ENCODE data around the gene ZNF605. TPM values are rescaled to one million over a fixed set of nuclear protein-coding genes. Genes with fewer than 3 reads are reported as not detected.
"Not testable (repeated sequence)": the region's sequence is repeated elsewhere in the genome, so short reads cannot be mapped to it uniquely, and the experiment has no call there.

Gene ZNF605
- total RNA-seq, 1 donor from 2014 or later, result 3.2 TPM

- DNase-seq (ENCODE audit: low read depth in 2 of 2), result peak; percentile 93 to 97
These were observed 47.7 kb downstream of the ZNF605 start for GRCh38 chr12:132908145-132909029.

- DNase-seq (ENCODE audit: low read depth in 2 of 2), result not testable (repeated sequence)
These were observed 48.3 kb downstream of the ZNF605 start for GRCh38 chr12:132907789-132908144.

DNA sequence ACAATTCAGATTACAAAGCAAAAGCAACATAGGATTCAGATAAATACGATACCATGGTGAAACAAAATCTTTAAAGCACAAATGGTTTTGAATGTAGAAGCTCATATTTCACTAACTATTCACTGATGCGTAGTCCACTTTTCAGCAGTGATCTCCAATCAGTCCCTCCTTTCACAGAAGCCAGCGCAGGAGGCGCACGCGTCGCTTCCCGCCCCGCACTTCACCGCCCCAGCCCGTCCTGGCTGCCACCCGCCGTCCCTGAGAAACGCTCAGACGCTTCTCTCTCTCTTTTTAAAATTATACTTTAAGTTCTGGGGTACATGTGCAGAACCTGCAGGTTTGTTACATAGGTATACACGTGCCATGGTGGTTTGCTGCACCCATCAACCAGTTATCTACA, 48.9 kb downstream of the ZNF605 start:
- no peak for DNase-seq (ENCODE audit: low read depth in 2 of 2)

- DNase-seq (ENCODE audit: low read depth in 2 of 2), result peak; percentile 16 to 59
These were observed 51.3 kb downstream of the ZNF605 start for GRCh38 chr12:132904718-132905328.

DNA sequence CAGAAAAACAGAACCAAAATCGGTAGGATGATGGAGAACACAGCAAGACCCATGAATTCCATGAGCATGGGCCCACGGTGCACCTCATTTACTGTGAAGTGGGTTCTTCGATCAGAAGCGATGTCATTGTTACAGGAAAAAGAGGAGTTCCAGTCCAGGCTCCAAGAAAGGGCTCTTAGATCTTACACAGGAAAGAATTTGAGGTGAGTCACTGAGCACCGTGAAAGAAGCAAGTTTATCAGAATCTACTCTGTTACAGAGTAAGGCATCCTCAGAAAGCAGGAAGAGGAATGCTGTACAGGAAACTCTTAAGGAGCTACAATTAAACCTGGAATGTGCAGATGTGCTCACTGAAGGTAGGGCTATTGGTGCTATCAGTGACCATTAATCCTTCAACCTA, 57.1 kb downstream of the ZNF605 start:
- DNase-seq (ENCODE audit: low read depth in 2 of 2), result peak in 1 of 2 donors; percentile 30

GRCh38 chr12:132888852-132889251, 67.3 kb downstream of the ZNF605 start:
- no peak for DNase-seq (ENCODE audit: low read depth in 2 of 2)

- DNase-seq (ENCODE audit: low read depth in 2 of 2), result peak; percentile 93 to 98
These were observed 68.4 kb downstream of the ZNF605 start, which contains the start of gene CHFR for GRCh38 chr12:132887513-132888351. Gene CHFR (minus strand): TSS chr12:132887605. CDS start chr12:132887328, 277 bp downstream.

DNA sequence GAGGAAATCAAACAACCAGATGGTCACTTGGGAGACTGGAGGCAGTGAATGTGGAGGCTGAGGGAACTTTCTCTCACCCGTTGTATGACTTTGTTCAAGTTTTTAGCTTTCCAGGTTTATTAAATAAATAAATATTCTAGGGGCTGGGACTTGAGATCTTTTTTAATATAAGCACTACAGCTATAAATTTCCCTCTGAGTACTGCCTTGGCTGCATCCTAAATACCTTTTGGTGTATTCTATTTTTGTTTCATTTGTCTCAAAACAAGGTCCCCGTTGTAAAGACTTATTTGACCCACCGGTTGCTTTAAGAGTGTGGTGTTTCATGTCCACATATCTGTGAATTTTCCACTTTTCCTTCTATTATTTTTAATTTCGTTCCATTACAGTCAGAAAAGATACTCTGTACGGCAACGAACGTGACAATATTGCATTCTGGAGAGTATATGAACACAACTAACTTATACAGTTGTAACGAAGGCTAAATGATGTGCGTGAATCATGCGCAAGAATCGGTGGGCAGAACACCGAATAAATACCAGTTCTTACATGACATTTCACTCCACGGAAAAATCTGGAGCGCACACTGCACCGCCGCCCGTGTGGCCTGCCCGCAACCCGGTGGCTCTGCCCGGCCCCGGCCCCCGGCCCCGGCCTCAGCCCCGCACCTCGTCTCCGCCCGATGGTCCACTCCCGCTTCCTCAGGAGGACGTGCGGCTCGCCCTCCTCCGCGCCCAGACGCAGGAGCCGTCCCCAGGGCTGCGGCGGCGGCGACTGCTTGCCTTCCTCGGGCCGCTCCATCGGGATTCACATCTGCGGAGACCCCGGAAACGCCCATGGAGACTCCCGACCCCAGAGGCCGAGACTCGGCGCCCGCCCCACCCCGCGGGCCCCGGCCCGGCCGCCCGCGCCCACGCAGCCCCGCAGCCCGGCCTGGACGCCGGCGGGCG, 69.3 kb downstream of the ZNF605 start:
- DNase-seq (ENCODE audit: low read depth in 2 of 2), result peak in 1 of 2 donors; percentile 16

DNA sequence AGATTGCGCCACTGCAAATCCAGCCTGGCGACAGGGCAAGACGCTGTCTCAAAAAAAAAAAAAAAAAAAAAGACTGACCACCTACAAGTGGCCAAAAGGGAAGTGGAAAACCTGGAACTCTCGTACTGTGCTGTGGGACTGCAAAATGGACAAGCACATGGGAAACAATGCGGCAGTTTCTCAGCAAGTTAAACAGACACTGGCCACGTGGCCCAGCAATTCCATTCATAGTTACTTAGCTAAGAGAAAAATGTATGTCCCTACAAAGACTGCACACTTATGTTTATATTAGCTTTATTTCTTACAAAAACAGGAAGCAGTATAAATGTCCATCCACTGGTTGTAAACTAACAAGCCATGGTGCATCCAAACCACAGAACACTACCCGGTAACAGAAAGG, 74.3 kb downstream of the ZNF605 start:
- peak in 1 of 2 donors; percentile 70 for DNase-seq (ENCODE audit: low read depth in 2 of 2)

GRCh38 chr12:132874620-132875019, 81.5 kb downstream of the ZNF605 start:
- DNase-seq (ENCODE audit: low read depth in 2 of 2), result not testable (repeated sequence)

DNA sequence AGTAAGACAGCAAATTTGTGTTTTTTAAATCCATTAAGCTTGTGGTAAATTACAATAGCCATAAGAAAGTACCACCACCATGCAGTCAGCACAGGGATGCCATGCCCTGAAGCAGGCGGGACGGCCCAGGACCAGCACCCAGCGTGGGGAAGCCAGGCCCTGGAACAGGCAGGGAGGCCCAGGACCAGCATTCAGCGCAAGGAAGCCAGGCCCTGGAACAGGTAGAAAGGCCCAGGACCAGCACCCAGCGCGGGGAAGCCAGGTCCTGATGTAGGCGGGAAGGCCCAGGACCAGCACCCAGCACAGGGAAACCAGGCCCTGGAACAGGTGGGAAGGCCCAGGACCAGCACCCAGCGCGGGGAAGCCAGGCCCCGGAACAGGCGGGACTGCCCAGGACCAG, 81.9 kb downstream of the ZNF605 start:
- DNase-seq (ENCODE audit: low read depth in 2 of 2), result no peak

- no peak for DNase-seq (ENCODE audit: low read depth in 2 of 2)
These were observed 82.4 kb downstream of the ZNF605 start for GRCh38 chr12:132873724-132874123.

GRCh38 chr12:132872975-132873421, 83.1 kb downstream of the ZNF605 start:
- no peak for DNase-seq (ENCODE audit: low read depth in 2 of 2)

GRCh38 chr12:132872073-132872855, 83.8 kb downstream of the ZNF605 start:
- DNase-seq (ENCODE audit: low read depth in 2 of 2), result no peak

GRCh38 chr12:132869551-132869950, 86.6 kb downstream of the ZNF605 start:
- no peak for DNase-seq (ENCODE audit: low read depth in 2 of 2)

Other genes with a start within 250 kb of the ZNF605 start
- gene PGAM5, start 245.5 kb downstream of the ZNF605 start, total RNA-seq, result 37.0 and 50.8 TPM in 2 replicates
- 32.2 and 46.1 TPM in 2 replicates for gene ANKLE2, start 194.5 kb downstream of the ZNF605 start, total RNA-seq
- gene GOLGA3, start 127.4 kb downstream of the ZNF605 start, total RNA-seq, result 53.0 and 66.4 TPM in 2 replicates
- 32.6 and 38.3 TPM in 2 replicates for gene CHFR, start 68.7 kb downstream of the ZNF605 start, total RNA-seq
- gene ZNF26, start 30.1 kb upstream of the ZNF605 start, total RNA-seq, result 7.2 and 11.4 TPM in 2 replicates
- gene ZNF84, start 81.2 kb upstream of the ZNF605 start, total RNA-seq, result 14.4 and 23.0 TPM in 2 replicates
- 33.4 and 36.7 TPM in 2 replicates for gene ZNF140, start 124.6 kb upstream of the ZNF605 start, total RNA-seq
- gene ZNF891, start 174.0 kb upstream of the ZNF605 start, total RNA-seq, result 0.51 TPM in 2 replicates
- 4.7 and 8.1 TPM in 2 replicates for gene ZNF10, start 174.3 kb upstream of the ZNF605 start, total RNA-seq
- gene ZNF268, start 225.2 kb upstream of the ZNF605 start, total RNA-seq, result 22.3 and 34.5 TPM in 2 replicates

Measured in dermis microvascular lymphatic vessel endothelial cell (primary cell).